GM18861 (cell line): ENCODE measurements around the gene OR1A1.
"Not testable (repeated sequence)": the region's sequence is repeated elsewhere in the genome, so short reads cannot be mapped to it uniquely, and the experiment has no call there.

Experiments used
- ATAC-seq: cut with Tn5 transposase; IDR thresholded peaks from one replicate; pipeline ENCODE4 v1.9.1; 2021; ENCODE audit not compliant: unreplicated experiment

Gene OR1A1, protein sequence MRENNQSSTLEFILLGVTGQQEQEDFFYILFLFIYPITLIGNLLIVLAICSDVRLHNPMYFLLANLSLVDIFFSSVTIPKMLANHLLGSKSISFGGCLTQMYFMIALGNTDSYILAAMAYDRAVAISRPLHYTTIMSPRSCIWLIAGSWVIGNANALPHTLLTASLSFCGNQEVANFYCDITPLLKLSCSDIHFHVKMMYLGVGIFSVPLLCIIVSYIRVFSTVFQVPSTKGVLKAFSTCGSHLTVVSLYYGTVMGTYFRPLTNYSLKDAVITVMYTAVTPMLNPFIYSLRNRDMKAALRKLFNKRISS

DNA sequence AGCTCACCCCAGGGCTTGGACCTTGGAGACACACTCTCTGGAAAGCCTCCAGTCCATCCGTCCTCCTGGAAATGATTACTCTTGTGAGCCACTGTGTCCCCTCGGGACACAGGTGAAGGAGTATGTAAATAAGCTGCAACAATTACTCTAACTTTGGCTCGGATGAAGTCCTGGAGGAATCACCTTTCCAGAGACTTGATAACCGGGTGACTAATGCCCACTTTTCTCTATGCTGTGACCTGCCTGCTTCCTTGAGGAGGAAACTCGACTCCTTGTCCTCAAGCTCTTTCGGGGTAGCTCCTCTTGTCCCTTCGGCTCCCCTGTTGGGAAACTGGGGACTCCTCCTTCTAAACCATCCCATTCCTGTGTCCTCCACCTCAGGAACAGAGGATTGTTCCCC lies at the start of gene OR1A1:
TSS of gene OR1A1 (plus strand) at position 301 of the 400 bp plus-strand sequence. CDS start 7,954 bp downstream, outside the sequence.
- ATAC-seq = no peak

DNA sequence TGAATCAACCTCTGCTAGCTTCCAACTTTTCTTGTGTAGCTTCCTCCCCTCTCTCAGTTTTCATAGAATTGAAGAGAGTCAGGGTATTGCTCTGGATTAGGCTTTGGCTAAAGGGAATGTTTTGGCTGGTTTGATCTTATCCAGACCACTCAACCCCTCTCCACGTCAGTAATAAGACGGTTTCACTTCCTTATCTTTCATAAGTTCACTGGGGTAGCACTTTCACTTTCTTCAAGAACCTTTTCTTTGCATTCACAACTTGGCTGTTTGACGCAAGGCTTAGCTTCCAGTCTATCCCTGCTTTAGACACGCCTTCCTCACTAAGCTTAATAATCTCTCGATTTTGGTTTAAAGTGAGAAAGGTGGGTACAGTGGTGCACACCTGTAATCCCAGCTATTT lies 39.9 kb upstream of the OR1A1 start:
- no peak for ATAC-seq

DNA sequence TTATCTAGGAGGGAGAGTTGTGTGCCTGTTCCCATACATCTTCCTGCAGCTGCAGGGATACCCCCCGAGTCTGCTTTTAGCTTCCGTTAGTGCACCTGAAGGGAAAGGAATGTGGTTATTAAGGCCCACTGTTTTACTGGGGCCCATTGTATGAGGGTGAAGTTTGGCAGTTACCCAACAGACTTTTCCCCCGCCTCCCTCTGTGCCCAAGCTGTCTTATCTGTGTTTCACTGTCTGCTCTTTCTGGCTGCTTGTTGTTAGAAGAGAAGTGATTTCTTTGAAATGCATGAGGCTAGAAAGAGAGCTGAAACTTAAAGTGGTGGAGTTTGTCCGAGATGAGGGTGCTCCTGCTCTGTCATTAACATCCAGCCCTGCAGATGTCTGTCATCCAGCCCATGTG lies 17.5 kb upstream of the OR1A1 start:
- ATAC-seq = no peak

DNA sequence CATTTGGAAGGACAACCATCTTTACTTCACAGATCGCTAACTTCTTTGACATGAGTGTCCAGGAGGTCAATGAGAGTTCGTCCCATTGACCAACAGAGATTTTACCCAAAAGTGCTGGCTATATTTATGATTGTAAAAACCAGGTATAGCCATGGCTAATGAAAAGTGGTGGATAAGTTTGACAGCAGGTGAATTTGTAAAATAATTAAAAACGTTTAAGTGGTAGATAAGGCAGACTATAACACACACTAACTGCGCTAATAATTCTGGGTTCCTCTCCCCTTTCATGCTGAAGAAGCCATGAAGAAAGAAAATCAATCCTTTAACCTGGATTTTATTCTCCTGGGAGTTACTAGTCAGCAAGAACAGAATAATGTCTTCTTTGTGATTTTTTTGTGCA lies 10.2 kb upstream of the OR1A1 start, which contains the start of gene OR1A2:
TSS of gene OR1A2 (plus strand) at position 301 of the 400 bp plus-strand sequence. CDS start at position 301, 0 bp downstream.
- ATAC-seq = no peak

DNA sequence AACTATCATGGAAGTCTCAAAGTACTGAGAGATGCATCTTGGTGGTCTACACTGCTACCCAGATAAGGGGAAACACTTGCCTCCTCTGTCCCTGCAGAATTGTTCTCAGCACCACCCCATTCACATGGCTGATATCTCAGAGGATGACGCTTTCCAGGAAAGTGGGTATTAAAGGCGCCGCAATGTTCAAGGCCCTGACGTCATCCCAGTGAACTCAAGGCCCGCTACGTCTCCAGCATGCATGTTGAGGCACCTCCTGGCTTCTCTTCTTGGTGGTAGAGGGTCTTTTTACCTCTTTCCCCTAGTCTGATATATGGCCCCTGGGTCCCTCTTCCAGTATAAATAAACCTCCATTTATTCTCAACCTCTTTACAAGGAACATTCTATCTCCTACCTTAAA lies 1.0 kb downstream of the OR1A1 start:
- ATAC-seq = no peak

DNA sequence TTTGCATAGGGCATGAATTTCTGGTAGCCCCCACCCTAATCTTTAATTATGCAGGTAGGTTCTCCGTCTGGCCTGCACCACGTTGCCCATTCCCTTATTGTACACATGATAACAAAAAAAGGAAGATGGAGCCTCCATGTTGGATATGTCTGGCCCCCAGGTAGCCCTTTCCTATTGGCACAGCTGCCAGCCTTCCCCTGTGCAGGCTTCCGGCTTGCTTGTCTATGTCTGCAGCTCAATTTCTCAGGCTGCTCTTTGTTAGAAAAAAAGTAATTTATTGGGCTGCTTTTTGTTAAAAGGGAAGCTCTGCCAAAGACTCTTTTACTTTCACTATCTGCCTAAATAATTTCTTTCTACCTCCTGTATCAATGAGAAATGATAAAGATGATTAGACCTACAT lies 5.5 kb downstream of the OR1A1 start:
- ATAC-seq = no peak

DNA sequence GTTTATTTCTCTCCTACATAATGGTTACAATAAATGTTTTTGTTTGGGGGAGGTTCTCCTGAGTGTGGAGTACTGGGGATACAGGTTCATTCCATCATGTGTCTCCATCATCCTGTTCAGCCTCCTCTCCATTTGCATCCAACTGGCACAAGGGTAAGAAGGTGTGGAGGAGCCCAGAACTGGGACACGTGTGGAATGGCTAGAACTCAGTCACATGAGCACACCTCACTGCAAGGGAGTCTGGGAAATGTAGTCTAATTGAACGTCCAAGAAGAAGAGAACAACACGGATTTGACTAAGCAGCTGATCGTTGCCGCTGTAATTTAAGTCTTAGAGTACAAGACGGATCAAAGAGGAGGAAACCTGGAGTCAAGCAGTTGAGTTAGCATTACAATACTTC lies 6.1 kb downstream of the OR1A1 start:
- no peak for ATAC-seq

DNA sequence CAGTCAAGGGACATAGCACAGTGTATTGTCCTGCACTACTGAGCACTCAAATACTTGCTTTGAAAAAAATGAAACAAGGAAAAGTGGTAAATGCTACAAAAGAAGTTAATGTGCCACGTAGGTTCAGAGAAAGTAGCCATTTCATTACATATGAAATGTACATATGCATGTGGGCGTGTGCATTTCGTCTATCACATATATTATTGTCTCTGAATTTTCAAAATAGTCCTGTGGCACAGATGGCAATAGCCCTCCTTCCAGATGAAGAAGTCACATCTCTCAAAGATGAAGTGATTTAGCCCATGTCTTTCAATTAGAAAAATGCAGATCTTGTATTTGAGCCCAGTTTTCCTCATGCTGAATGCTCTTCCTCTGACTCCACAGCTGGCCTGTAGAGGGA lies 12.5 kb downstream of the OR1A1 start:
- ATAC-seq = not testable (repeated sequence)

DNA sequence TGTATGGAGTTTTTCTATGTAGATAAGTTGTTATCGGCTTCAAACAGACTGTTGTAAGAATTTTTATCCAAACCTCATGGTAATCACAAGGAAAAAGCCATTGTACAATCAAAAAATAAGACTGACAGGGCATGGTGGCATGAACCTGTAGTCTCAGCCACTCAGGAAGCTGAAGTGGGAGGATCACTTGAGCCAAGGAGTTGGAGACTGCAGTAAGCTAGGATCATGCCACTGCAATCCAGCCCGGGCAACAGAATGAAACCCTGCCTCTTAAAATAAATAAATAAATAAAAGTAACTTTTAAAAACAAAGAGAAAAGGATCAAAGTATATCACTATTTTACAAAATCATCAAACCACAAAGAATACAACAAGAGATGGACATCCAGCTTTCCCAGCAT lies 14.4 kb downstream of the OR1A1 start:
- no peak for ATAC-seq

DNA sequence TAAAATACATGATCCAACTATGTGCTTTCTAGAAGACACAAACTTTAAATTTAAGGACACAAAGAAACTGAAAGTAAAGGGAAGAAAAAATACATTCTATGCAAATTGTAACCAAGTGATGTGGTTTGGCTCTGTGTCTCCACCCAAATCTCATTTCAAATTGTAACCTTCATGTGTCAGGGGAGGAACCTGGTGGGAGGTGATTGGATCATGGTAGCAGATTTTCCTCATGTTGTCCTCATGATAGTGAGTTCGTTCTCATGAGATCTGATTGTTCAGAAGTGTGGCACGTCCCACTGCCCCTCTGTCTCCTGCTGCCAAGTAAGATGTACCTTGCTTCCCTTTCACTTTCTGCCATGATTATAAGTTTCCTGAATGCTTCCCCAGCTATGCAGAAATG lies 15.0 kb downstream of the OR1A1 start:
- no peak for ATAC-seq

DNA sequence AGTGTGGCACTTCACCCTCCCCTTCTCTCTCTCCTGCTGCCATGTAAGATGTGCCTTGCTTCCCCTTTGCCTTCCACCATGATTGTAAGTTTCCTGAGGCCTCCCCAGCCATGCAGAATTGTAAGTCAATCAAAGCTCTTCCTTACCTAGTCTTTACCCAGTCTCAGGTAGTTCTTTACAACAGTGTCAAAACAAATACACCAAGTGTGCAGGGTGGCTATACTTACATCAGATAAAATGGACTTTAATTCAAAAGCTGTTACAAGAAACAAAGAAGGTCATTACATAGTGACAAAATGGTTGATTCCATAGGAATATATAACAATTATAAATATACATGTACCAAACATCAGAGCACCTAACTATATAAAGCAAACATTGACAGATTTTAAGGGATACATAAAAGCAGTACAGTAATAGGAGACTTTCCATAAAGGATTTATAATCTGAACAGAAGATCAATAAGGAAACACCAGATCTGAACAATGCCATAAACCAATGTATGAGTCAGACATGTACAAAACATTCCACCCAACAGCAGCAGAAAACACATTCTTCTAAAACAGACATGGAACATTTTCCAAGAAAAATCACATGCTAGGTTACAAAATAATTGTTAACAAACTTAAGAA lies 17.4 kb downstream of the OR1A1 start:
- ATAC-seq = not testable (repeated sequence)

DNA sequence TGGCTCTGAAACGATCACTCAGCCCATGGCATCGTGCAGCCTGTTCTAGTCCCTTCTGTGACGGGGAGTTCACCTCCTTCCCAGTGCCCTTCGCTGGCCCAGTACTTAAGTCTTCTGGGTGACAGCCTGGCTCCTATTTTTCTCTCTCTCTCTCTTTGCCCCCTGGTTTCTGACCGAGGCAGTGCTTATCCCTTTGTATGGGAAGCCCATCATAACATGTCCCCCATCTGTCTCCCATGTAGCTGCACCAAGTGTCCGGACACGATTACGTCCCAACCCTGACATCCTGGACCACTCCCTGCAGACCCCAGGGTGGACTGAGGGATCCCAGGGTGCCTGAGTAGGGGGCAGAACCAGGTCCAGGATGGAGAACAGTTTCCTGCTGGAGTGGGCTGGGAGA lies 24.8 kb downstream of the OR1A1 start:
- ATAC-seq = not testable (repeated sequence)

DNA sequence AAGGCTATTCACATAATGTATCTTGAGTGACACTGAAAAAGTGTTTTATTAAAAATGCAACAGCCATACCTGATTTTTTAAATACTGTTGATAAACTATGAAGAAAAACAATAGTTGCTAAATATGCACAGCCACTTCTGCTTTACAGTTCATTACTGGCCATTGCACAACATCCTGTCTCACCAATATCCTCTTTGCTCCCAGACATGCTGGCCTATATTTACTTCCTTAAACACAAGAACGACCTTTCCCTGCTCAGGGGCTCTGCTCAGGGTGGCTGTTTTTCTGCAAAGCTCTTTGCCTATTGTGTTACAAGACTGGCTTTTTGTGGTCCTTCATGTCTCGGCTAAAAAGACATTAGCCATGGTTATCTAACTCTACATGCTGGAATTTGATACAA lies 31.2 kb downstream of the OR1A1 start:
- ATAC-seq = not testable (repeated sequence)

DNA sequence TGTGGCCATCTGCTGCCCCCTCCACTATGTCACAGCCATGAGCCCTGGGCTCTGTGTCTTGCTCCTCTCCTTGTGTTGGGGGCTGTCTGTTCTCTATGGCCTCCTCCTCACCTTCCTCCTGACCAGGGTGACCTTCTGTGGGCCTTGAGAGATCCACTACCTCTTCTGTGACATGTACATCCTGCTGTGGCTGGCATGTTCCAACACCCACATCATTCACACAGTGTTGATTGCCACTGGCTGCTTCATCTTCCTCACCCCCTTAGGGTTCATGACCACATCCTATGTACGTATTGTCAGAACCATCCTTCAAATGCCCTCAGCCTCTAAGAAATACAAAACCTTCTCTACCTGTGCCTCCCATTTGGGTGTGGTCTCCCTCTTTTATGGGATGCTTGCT lies 33.6 kb downstream of the OR1A1 start:
- not testable (repeated sequence) for ATAC-seq

DNA sequence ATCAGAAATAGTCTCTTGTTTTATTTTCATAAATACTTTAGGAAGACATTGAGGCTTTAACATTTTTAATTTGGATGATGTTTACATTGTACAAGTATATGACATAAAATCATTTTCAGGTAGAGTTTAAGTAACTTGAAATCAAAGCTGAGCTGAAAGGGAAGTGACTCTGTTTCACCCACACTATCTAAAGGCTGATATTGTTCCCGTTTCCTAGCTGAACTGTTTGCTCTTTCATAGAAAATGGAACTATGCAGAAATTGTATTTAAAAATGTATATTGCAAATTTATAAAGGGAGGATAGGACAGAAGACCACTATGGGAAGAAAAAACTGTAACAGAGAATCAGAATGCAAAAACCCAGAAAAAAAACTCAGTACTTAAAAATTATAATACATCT lies 37.4 kb downstream of the OR1A1 start:
- not testable (repeated sequence) for ATAC-seq

DNA sequence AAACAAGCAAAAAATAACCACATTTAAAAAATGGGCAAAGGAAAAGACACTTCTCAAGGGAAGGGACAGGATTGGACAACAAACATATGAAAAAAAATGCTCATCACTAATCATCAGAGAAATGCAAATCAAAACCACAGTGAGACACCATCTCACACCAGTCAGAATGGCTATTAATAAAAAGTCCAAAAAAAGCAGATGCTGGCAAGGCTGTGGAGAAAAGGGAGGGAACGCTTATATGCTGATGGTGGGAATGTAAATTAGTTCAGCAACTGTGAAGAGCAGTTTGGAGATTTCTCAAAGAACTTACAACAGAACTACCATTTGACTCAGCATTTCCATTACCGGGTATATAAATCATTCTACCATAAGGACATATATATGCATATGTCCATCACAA lies 41.5 kb downstream of the OR1A1 start:
- not testable (repeated sequence) for ATAC-seq

DNA sequence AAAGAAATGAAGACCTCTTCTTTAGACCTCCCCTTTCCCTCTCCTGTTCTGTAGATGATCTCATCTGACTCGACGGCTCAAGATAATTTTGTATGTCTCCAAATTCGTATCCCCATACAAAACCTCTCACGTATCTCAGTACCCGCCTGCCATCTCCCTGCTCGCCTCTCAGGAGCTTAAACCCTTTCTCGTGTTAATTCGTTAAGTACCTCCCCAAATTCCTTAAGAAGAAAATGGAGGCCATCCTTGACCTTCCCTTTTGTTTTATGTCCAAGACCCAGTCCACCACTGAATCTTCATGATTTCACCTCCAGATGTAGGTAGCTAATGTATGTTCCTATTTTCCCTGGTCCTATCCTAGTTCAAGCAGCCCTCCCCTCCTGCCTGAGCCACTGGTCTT lies 49.1 kb downstream of the OR1A1 start:
- no peak for ATAC-seq

DNA sequence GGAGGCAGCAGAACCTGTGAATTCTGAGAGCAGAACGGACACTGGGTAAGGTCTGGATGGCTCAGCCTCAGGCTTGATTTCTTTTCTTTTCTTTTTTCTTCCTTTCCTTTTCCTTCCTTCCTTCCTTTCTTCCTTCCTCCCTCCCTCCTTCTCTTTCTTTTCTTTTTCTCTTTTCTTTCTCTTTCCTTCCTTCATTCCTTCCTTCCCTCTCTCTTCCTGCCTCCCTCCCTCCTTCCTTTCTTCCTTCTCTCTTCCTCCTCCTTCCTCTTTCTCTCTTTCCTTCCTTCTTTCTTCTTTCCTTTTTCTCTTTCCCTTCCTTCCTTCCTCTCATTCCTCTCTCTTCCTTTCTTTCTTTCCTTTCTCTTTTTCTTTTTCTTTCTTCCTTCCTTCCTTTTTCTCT lies 52.7 kb downstream of the OR1A1 start:
- ATAC-seq = no peak

DNA sequence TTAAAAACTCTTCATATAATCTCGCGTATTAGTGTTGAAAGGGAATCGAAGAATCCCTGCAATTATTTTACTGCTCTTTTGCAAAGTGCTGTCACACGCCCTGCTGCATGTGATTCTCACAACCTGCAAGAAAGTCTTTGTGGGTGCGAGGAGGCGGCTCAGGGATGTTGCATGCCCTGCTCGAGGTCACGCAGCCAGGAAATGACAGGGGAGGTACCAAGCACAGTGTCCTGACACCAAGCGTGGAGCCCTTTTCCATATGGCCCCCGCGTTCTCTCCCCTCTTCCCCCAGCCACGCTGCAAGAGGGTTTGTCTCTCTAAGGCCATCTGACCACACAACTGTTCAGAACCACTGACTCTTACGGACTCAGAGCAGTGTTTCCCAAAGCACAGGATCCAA lies 53.1 kb downstream of the OR1A1 start:
- ATAC-seq = no peak
